ENCODE data around the gene TMEM132D. TPM values are rescaled to one million over a fixed set of nuclear protein-coding genes. Genes with fewer than 3 reads are reported as not detected.
"Not testable (repeated sequence)": the region's sequence is repeated elsewhere in the genome, so short reads cannot be mapped to it uniquely, and the experiment has no call there.

TMEM132D gene
- total RNA-seq, 1 experiment from 2014 or later, result not detected

DNA sequence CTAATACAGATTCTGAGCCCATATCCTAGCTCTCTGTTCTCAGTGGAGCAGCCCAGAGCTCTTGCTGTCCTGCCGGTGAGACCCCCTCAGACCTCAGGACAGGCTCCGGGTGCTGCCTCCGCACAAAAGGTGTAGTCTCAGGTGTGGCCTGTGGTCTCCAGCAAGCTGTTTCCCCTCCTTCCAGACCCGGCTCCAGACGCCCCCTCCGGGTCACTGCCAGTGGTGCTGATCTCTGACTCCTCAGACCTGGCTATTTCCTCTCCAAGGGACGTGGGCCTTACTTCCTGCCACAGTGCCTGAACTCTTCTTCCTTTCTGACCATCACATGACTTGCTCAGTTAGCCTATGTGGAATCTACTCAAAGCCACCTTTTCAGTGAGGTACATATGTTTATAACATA, 713.0 kb downstream of the TMEM132D start:
- intact Hi-C loops (cut with micrococcal nuclease; ENCODE audit: unreplicated experiment), result no loop called here
- no peak for DNase-seq (ENCODE audit: low spot score)
- POLR2A ChIA-PET (ENCODE audit: low non-redundant PET), result no interaction called here
- no TSS peak for BruUV-seq (replicated peaks)
- CTCF ChIA-PET, result no interaction called here
- TF ChIP-seq, protein P1, sequence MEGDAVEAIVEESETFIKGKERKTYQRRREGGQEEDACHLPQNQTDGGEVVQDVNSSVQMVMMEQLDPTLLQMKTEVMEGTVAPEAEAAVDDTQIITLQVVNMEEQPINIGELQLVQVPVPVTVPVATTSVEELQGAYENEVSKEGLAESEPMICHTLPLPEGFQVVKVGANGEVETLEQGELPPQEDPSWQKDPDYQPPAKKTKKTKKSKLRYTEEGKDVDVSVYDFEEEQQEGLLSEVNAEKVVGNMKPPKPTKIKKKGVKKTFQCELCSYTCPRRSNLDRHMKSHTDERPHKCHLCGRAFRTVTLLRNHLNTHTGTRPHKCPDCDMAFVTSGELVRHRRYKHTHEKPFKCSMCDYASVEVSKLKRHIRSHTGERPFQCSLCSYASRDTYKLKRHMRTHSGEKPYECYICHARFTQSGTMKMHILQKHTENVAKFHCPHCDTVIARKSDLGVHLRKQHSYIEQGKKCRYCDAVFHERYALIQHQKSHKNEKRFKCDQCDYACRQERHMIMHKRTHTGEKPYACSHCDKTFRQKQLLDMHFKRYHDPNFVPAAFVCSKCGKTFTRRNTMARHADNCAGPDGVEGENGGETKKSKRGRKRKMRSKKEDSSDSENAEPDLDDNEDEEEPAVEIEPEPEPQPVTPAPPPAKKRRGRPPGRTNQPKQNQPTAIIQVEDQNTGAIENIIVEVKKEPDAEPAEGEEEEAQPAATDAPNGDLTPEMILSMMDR (conservative IDR thresholded peaks at IDR 0.05; ENCODE audit: low read depth, low read length), result no peak
- no peak for TF ChIP-seq EZH2 (IDR thresholded peaks at IDR 0.05; ENCODE audit: borderline replicate concordance, low read depth, low read length, poor library complexity, severe bottlenecking)
- Histone ChIP-seq H3K27ac (ENCODE audit: low read depth, low read length, poor library complexity, severe bottlenecking) (no peak overlapping the region), H3K4me3 (ENCODE audit: low read depth, low read length, poor library complexity, severe bottlenecking) (no peak overlapping the region), H3K27me3 (replicated peaks; ENCODE audit: insufficient read depth, low read depth, low read length, poor library complexity) (no peaks in the 10 kb centered on the region), H3K9me3 (ENCODE audit: low read depth, low read length, poor library complexity, severe bottlenecking) (peaks cover 31% of the 10 kb centered on the region), H3K36me3 (ENCODE audit: insufficient read depth, low read length, poor library complexity, severe bottlenecking) (no peaks in the 10 kb centered on the region), H3K4me1 (ENCODE audit: insufficient read depth, low read length, poor library complexity, severe bottlenecking) (no peaks in the 10 kb centered on the region)

DNA sequence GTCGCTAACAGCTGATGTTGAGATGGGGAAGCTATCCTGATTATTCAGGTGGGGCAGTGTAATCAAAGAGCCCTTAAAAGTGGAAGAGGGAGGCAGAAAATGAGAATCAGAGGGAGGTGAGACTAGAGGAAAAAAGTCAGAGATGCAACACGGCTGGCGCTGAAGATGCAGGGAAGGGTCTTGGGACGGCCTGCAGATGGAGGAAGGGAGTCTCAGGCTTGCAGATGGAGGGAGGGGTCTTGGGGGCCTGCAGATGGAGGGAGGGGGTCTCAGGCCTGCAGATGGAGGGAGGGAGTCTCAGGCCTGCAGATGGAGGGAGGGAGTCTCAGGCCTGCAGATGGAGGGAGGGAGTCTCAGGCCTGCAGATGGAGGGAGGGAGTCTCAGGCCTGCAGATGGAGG, 713.9 kb downstream of the TMEM132D start:
- intact Hi-C loops (cut with micrococcal nuclease; ENCODE audit: unreplicated experiment); H3K36me3 ChIP-seq (ENCODE audit: insufficient read depth, low read length, poor library complexity, severe bottlenecking); H3K4me3 ChIP-seq (ENCODE audit: low read depth, low read length, poor library complexity, severe bottlenecking); DNase-seq (ENCODE audit: low spot score); H3K27me3 ChIP-seq (replicated peaks; ENCODE audit: insufficient read depth, low read depth, low read length, poor library complexity); POLR2A ChIA-PET (ENCODE audit: low non-redundant PET); H3K4me1 ChIP-seq (ENCODE audit: insufficient read depth, low read length, poor library complexity, severe bottlenecking); BruUV-seq (replicated peaks); CTCF ChIA-PET; H3K27ac ChIP-seq (ENCODE audit: low read depth, low read length, poor library complexity, severe bottlenecking): not testable (repeated sequence)
- peaks cover 28% of the 10 kb centered on the region for H3K9me3 ChIP-seq (ENCODE audit: low read depth, low read length, poor library complexity, severe bottlenecking)

DNA sequence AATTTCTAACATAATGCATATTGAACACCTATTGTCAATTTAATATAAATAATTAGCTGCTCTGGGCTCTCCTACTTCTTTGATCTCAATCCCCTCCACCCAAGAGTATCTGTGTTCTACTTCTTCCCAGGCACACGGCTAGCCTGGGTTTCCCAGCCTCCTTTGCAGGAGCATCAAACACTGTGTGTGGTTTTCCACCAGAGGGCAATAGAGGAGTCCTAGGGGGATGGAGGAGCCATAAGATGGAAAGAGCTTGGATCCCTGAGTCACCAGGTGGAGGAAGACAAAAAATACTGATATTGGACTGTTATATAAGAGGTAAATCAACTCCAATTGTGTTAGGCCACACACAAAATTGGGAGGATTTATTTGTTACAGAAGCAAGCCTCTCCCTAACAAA, 716.9 kb downstream of the TMEM132D start:
- DNase-seq (ENCODE audit: low spot score), result no peak
- no peaks in the 10 kb centered on the region for H3K27me3 ChIP-seq (replicated peaks; ENCODE audit: insufficient read depth, low read depth, low read length, poor library complexity)
- BruUV-seq (replicated peaks), result no TSS peak

DNA sequence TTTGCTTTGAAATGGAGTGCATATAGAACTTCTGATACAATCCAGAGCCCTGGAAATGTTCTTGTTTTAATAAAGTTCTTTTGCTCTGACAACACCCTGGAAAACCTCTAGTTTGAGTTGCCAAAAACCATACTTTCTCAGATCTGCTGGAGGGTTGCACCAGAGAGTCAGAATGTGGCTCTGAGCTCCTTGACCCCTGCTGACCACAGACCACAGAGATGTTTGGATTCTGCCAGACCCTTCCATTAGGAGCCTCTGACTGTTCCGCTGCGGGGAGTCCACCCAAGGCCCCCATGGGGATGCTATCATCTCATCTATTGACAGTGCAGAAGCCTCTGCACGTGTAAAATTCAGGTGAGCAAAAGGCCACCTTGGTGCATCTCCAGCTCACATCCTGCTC, 718.0 kb downstream of the TMEM132D start:
- BruUV-seq (replicated peaks), result no TSS peak
- ChIA-PET CTCF (no interaction called here), POLR2A (ENCODE audit: low non-redundant PET) (no interaction called here)
- Histone ChIP-seq H3K4me1 (ENCODE audit: insufficient read depth, low read length, poor library complexity, severe bottlenecking) (no peaks in the 10 kb centered on the region), H3K36me3 (ENCODE audit: insufficient read depth, low read length, poor library complexity, severe bottlenecking) (no peaks in the 10 kb centered on the region), H3K27ac (ENCODE audit: low read depth, low read length, poor library complexity, severe bottlenecking) (no peak overlapping the region), H3K27me3 (replicated peaks; ENCODE audit: insufficient read depth, low read depth, low read length, poor library complexity) (no peaks in the 10 kb centered on the region), H3K9me3 (ENCODE audit: low read depth, low read length, poor library complexity, severe bottlenecking) (peaks cover 36% of the 10 kb centered on the region), H3K4me3 (ENCODE audit: low read depth, low read length, poor library complexity, severe bottlenecking) (no peak overlapping the region)
- no peak for DNase-seq (ENCODE audit: low spot score)
- intact Hi-C loops (cut with micrococcal nuclease; ENCODE audit: unreplicated experiment), result no loop called here
- TF ChIP-seq, protein P1 (conservative IDR thresholded peaks at IDR 0.05; ENCODE audit: low read depth, low read length), result no peak
- TF ChIP-seq EZH2 (IDR thresholded peaks at IDR 0.05; ENCODE audit: borderline replicate concordance, low read depth, low read length, poor library complexity, severe bottlenecking), result no peak

More for the DNA sequence above, 716.9 kb downstream of the TMEM132D start:
- Histone ChIP-seq H3K4me1 (ENCODE audit: insufficient read depth, low read length, poor library complexity, severe bottlenecking) (no peaks in the 10 kb centered on the region), H3K9me3 (ENCODE audit: low read depth, low read length, poor library complexity, severe bottlenecking) (peaks cover 36% of the 10 kb centered on the region), H3K36me3 (ENCODE audit: insufficient read depth, low read length, poor library complexity, severe bottlenecking) (no peaks in the 10 kb centered on the region), H3K4me3 (ENCODE audit: low read depth, low read length, poor library complexity, severe bottlenecking) (no peak overlapping the region), H3K27ac (ENCODE audit: low read depth, low read length, poor library complexity, severe bottlenecking) (no peak overlapping the region)
- intact Hi-C loops (cut with micrococcal nuclease; ENCODE audit: unreplicated experiment), result no loop called here
- POLR2A ChIA-PET (ENCODE audit: low non-redundant PET), result no interaction called here
- TF ChIP-seq EZH2 (IDR thresholded peaks at IDR 0.05; ENCODE audit: borderline replicate concordance, low read depth, low read length, poor library complexity, severe bottlenecking), result no peak
- TF ChIP-seq, protein P1 (conservative IDR thresholded peaks at IDR 0.05; ENCODE audit: low read depth, low read length), result no peak
- CTCF ChIA-PET, result interaction anchor here (0.6 kb wide), 1 partner anchor 70 kb away, joined by 6 read pairs; no protein-coding TSS in a partner anchor
